CD4-positive, alpha-beta T cell treated with Interleukin-4 for 4 hours (primary cell): Measurements from ENCODE around the gene PAAF1.

Experiments
- DNase-seq: peaks from one replicate; pipeline ENCODE4 v3.0.0-alpha.2; 2020

The PAAF1 gene

GRCh38 chr11:73974604-73975478, 98.0 kb downstream of the PAAF1 start:
- DNase-seq, result no peak

- no peak for DNase-seq
Observed at GRCh38 chr11:73975479-73975757, 98.6 kb downstream of the PAAF1 start.

GRCh38 chr11:73976451-73977151, 99.8 kb downstream of the PAAF1 start:
- DNase-seq, result no peak

- DNase-seq, result no peak
Observed at GRCh38 chr11:73977856-73978519, 101.2 kb downstream of the PAAF1 start.

- no peak for DNase-seq
Observed at GRCh38 chr11:73978576-73979086, 101.8 kb downstream of the PAAF1 start.

- peak; percentile 94 for DNase-seq
Observed at GRCh38 chr11:73980001-73980961, 103.5 kb downstream of the PAAF1 start.
